Left ventricle myocardium inferior (tissue), 1 donor: ENCODE measurements around the gene MMEL1. TPM values are rescaled to one million over a fixed set of nuclear protein-coding genes. Genes with fewer than 3 reads are reported as not detected.
A peak's percentile ranks its signal among the peaks of the same experiment; 100 is the strongest.

Experiments used
- DNase-seq: peaks from one replicate; pipeline ENCODE4 v3.0.0-alpha.2; 2020
- H3K27ac ChIP-seq: fragments of 200-600 bp; replicated peaks from 2 replicates; pipeline ENCODE4 v1.8.0; 2021
- H3K27me3 ChIP-seq: fragments of 200-600 bp; 2 replicates; pipeline ENCODE4 v1.8.0; 2021; ENCODE audit warnings: low read depth
- H3K36me3 ChIP-seq: fragments of 200-600 bp; 2 replicates; pipeline ENCODE4 v1.8.0; 2021
- H3K4me1 ChIP-seq: fragments of 200-600 bp; 2 replicates; pipeline ENCODE4 v1.8.0; 2021
- H3K4me3 ChIP-seq: fragments of 200-600 bp; 2 replicates; pipeline ENCODE4 v1.8.0; 2021; ENCODE audit warnings: mild to moderate bottlenecking, moderate library complexity
- H3K9me3 ChIP-seq: fragments of 200-600 bp; replicated peaks from 2 replicates; pipeline ENCODE4 v1.8.0; 2021
- CTCF ChIP-seq: fragments of 200-600 bp; IDR thresholded peaks from 2 replicates; pipeline ENCODE4 v1.8.0; 2021; ENCODE audit warnings: antibody characterized with exemption, mild to moderate bottlenecking, borderline replicate concordance
- intact Hi-C: fragments of 100-400 bp; cut with micrococcal nuclease; formaldehyde crosslinking; loops from one replicate; pipeline ENCODE4 v1.11.0; 2022
- total RNA-seq: library from RNA; stranded (reverse); fragmentation: NEBNext Ultra II Directional; extraction: Animal tissue kit (Norgen Biotek cat#: 25700); gene quantifications from one replicate; pipeline ENCODE4 v1.2.1, GENCODE V29; 2021
- donor health status: DM: no; HTN: yes; CAD: no; lungs with severe emphysema.

The MMEL1 gene
- total RNA-seq, 1 donor from 2014 or later: 0.82 TPM

GRCh38 chr1:2650967-2651645 lies 18.3 kb upstream of the MMEL1 start:
- H3K4me1 ChIP-seq: no peaks in the 10 kb centered on the region
- no peak overlapping the region for H3K4me3 ChIP-seq
- H3K27ac ChIP-seq: no peak overlapping the region
- no peaks in the 10 kb centered on the region for H3K36me3 ChIP-seq
- H3K27me3 ChIP-seq: peaks cover 40% of the 10 kb centered on the region
- DNase-seq: peak; percentile 7
- intact Hi-C loops: no loop called here
- H3K9me3 ChIP-seq: peaks cover 27% of the 10 kb centered on the region
- no peak for TF ChIP-seq CTCF

- Histone ChIP-seq H3K36me3 (no peaks in the 10 kb centered on the region), H3K4me1 (peaks cover 18% of the 10 kb centered on the region), H3K27me3 (peaks cover 10% of the 10 kb centered on the region), H3K9me3 (peaks cover 30% of the 10 kb centered on the region), H3K4me3 (no peak overlapping the region), H3K27ac (no peak overlapping the region)
- intact Hi-C loops: no loop called here
- no peak for TF ChIP-seq CTCF
- no peak for DNase-seq
These were observed 14.0 kb upstream of the MMEL1 start for GRCh38 chr1:2646837-2647236.

GRCh38 chr1:2645776-2646175 lies 13.0 kb upstream of the MMEL1 start:
- intact Hi-C loops: no loop called here
- TF ChIP-seq CTCF: no peak
- no peak for DNase-seq

GRCh38 chr1:2645143-2645542 lies 12.3 kb upstream of the MMEL1 start:
- intact Hi-C loops: no loop called here
- DNase-seq: no peak

More at GRCh38 chr1:2645776-2646175, 13.0 kb upstream of the MMEL1 start:
- H3K27ac ChIP-seq: no peak overlapping the region
- H3K27me3 ChIP-seq: peaks cover under 1% of the 10 kb centered on the region
- H3K4me3 ChIP-seq: no peak overlapping the region
- peaks cover 24% of the 10 kb centered on the region for H3K4me1 ChIP-seq
- peaks cover 30% of the 10 kb centered on the region for H3K9me3 ChIP-seq
- H3K36me3 ChIP-seq: no peaks in the 10 kb centered on the region

GRCh38 chr1:2644591-2645101 lies 11.8 kb upstream of the MMEL1 start:
- no peak for DNase-seq
- Histone ChIP-seq H3K4me1 (peaks cover 24% of the 10 kb centered on the region), H3K36me3 (no peaks in the 10 kb centered on the region), H3K27me3 (no peaks in the 10 kb centered on the region), H3K4me3 (no peak overlapping the region), H3K9me3 (peaks cover 30% of the 10 kb centered on the region), H3K27ac (no peak overlapping the region)
- intact Hi-C loops: no loop called here
- no peak for TF ChIP-seq CTCF

More at GRCh38 chr1:2645143-2645542, 12.3 kb upstream of the MMEL1 start:
- H3K36me3 ChIP-seq: no peaks in the 10 kb centered on the region
- H3K27ac ChIP-seq: no peak overlapping the region
- H3K4me3 ChIP-seq: no peak overlapping the region
- no peaks in the 10 kb centered on the region for H3K27me3 ChIP-seq
- peaks cover 30% of the 10 kb centered on the region for H3K9me3 ChIP-seq
- TF ChIP-seq CTCF: no peak
- H3K4me1 ChIP-seq: peaks cover 24% of the 10 kb centered on the region
